KG1 (cell line): ENCODE data around the gene CDK5RAP2.
"Not testable (repeated sequence)": the region's sequence is repeated elsewhere in the genome, so short reads cannot be mapped to it uniquely, and the experiment has no call there.

Experiments
- DNase-seq: peaks from one replicate; lab custom pipeline; 2025; lab: John Stamatoyannopoulos, UW

CDK5RAP2 gene

GRCh38 chr9:120587328-120587727 is 7.4 kb upstream of the CDK5RAP2 start:
- DNase-seq: no peak

- DNase-seq: no peak
Measured at GRCh38 chr9:120583958-120584369, 4.0 kb upstream of the CDK5RAP2 start.

- no peak for DNase-seq
Measured at GRCh38 chr9:120579139-120580050, 572 bp downstream of the CDK5RAP2 start.

- DNase-seq: no peak
Measured at GRCh38 chr9:120574473-120574872, 5.5 kb downstream of the CDK5RAP2 start.

- no peak for DNase-seq
Measured at GRCh38 chr9:120572472-120572871, 7.5 kb downstream of the CDK5RAP2 start.

- no peak for DNase-seq
Measured at GRCh38 chr9:120571443-120572257, 8.3 kb downstream of the CDK5RAP2 start.

- no peak for DNase-seq
Measured at GRCh38 chr9:120570296-120570695, 9.7 kb downstream of the CDK5RAP2 start.

GRCh38 chr9:120569556-120569955 is 10.4 kb downstream of the CDK5RAP2 start:
- DNase-seq: no peak

GRCh38 chr9:120568816-120569215 is 11.2 kb downstream of the CDK5RAP2 start:
- no peak for DNase-seq

- DNase-seq: no peak
Measured at GRCh38 chr9:120567874-120568273, 12.1 kb downstream of the CDK5RAP2 start.

- no peak for DNase-seq
Measured at GRCh38 chr9:120567081-120567480, 12.9 kb downstream of the CDK5RAP2 start.

GRCh38 chr9:120564589-120564988 is 15.4 kb downstream of the CDK5RAP2 start:
- no peak for DNase-seq

- DNase-seq: no peak
Measured at GRCh38 chr9:120562861-120563443, 17.0 kb downstream of the CDK5RAP2 start.

GRCh38 chr9:120561709-120562108 is 18.3 kb downstream of the CDK5RAP2 start:
- DNase-seq: no peak

- no peak for DNase-seq
Measured at GRCh38 chr9:120559546-120559945, 20.4 kb downstream of the CDK5RAP2 start.

GRCh38 chr9:120558454-120558853 is 21.5 kb downstream of the CDK5RAP2 start:
- no peak for DNase-seq

GRCh38 chr9:120557205-120557604 is 22.8 kb downstream of the CDK5RAP2 start:
- no peak for DNase-seq

- DNase-seq: no peak
Measured at GRCh38 chr9:120556775-120557174, 23.2 kb downstream of the CDK5RAP2 start.

GRCh38 chr9:120555839-120556238 is 24.1 kb downstream of the CDK5RAP2 start:
- peak; percentile 5 for DNase-seq

- not testable (repeated sequence) for DNase-seq
Measured at GRCh38 chr9:120552210-120552704, 27.7 kb downstream of the CDK5RAP2 start.

GRCh38 chr9:120545701-120546550 is 34.0 kb downstream of the CDK5RAP2 start:
- DNase-seq: no peak
